HepG2 (cell line): Measurements from ENCODE around the gene LHFPL2. TPM values are rescaled to one million over a fixed set of nuclear protein-coding genes. Genes with fewer than 3 reads are reported as not detected.

Experiments used
- ATAC-seq: fragments of 200-7000 bp; cut with Tn5 transposase; 3 replicates; pipeline ENCODE4 v1.9.1; 2020; ENCODE audit warnings: mild to moderate bottlenecking, moderate library complexity
- BruUV-seq: library from RNA; stranded (reverse); fragments of 400-500 nt; replicated peaks from 2 replicates; lab custom pipeline; 2021; lab: Mats Ljungman, UMichigan
- CTCF ChIA-PET: fragments of 300-600 bp; formaldehyde crosslinking; extraction: SDS; loops from one replicate; lab custom pipeline; 2021; ENCODE audit warnings: low total read pairs, inconsistent platforms, low intra/inter-chr PET ratio; lab: Yijun Ruan, JAX
- POLR2A ChIA-PET: fragments of 350-600 bp; sonication (Branson Sonifier 250); formaldehyde crosslinking; loops from one replicate; lab custom pipeline; 2020; ENCODE audit warnings: antibody characterized with exemption, inconsistent platforms; lab: Yijun Ruan, JAX
- DNase-seq: peaks from one replicate; pipeline ENCODE4 v3.0.0-alpha.2; 2015; ENCODE audit warnings: low spot score
- FAIRE-seq: peaks from 3 replicates; lab custom pipeline; 2011; peaks lifted over from hg19 to GRCh38; lab: Jason Lieb, UNC
- H2AFZ ChIP-seq: one replicate; pipeline ENCODE4 v1.6.1; 2011; ENCODE audit warnings: low read length, inconsistent platforms
- H3K27ac ChIP-seq: fragments of 300-600 bp; 3 replicates; pipeline ENCODE4 v1.8.0; 2011; ENCODE audit warnings: mixed run types, mild to moderate bottlenecking, mixed read lengths, low read length, inconsistent platforms; ENCODE audit not compliant: insufficient read depth; ENCODE audit errors: extremely low read length
- H3K27me3 ChIP-seq, 2 experiments: fragments of 200-600 bp in 1 of 2; 2 replicates in 1 of 2; 3 replicates in 1 of 2; pipeline versions ENCODE4 v1.6.0 to v1.8.0; 2011; ENCODE audit warnings: low read length in 2 of 2, mild to moderate bottlenecking in 2 of 2, moderate library complexity in 2 of 2, inconsistent platforms in 1 of 2; ENCODE audit not compliant: insufficient read depth in 2 of 2, control insufficient read depth in 1 of 2
- H3K36me3 ChIP-seq, 2 experiments: fragments of 200-600 bp in 1 of 2; replicated peaks in 1 of 2; 2 replicates in 1 of 2; 3 replicates in 1 of 2; pipeline versions ENCODE4 v1.5.1 to v1.8.0; 2011; ENCODE audit warnings: low read length in 2 of 2, inconsistent platforms in 1 of 2; ENCODE audit not compliant: insufficient read depth in 2 of 2, control insufficient read depth in 1 of 2
- H3K4me1 ChIP-seq: 2 replicates; pipeline ENCODE4 v1.5.1; 2012; ENCODE audit warnings: low read length, inconsistent platforms; ENCODE audit not compliant: insufficient read depth
- H3K4me2 ChIP-seq: 2 replicates; pipeline ENCODE4 v1.6.0; 2011; ENCODE audit warnings: low read depth, low read length, inconsistent platforms
- H3K4me3 ChIP-seq, 3 experiments: fragments of 200-600 bp in 1 of 3; sonication (generic), shearing (Covaris generic) in 1 of 3; replicated peaks in 1 of 3; 2 replicates each; pipeline ENCODE4 v1.5.1; 2011 to 2016; ENCODE audit warnings: low read length in 3 of 3, inconsistent platforms in 2 of 3, low read depth in 2 of 3, mild to moderate bottlenecking in 2 of 3, control low read depth in 1 of 3, mixed read lengths in 1 of 3; ENCODE audit not compliant: insufficient read depth in 1 of 3
- H3K79me2 ChIP-seq: one replicate; pipeline ENCODE4 v1.6.1; 2011; ENCODE audit warnings: low read length, inconsistent platforms; ENCODE audit not compliant: insufficient read depth
- H3K9ac ChIP-seq: 2 replicates; pipeline ENCODE4 v1.6.0; 2011; ENCODE audit warnings: mild to moderate bottlenecking, low read depth, low read length, inconsistent platforms; ENCODE audit not compliant: insufficient read depth
- H3K9me3 ChIP-seq: 2 replicates; pipeline ENCODE4 v1.5.1; 2012; ENCODE audit warnings: mild to moderate bottlenecking, low read length
- H4K20me1 ChIP-seq: 2 replicates; pipeline ENCODE4 v1.6.0; 2011; ENCODE audit warnings: inconsistent platforms, mild to moderate bottlenecking, low read length, moderate library complexity; ENCODE audit not compliant: insufficient read depth
- BCL6 ChIP-seq: IDR thresholded peaks from 2 replicates; pipeline ENCODE4 v1.6.1; 2016; ENCODE audit warnings: missing genetic modification reagents, missing compliant biosample characterization
- ESRRA ChIP-seq: sonication (generic); formaldehyde crosslinking; IDR thresholded peaks from 2 replicates; pipeline ENCODE4 v1.5.1; 2020; ENCODE audit warnings: mild to moderate bottlenecking, low read depth, missing genetic modification reagents
- ETV6 ChIP-seq: sonication (generic); formaldehyde crosslinking; conservative IDR thresholded peaks from 2 replicates; pipeline ENCODE4 v1.4.0; 2020; ENCODE audit warnings: missing genetic modification reagents
- GFI1 ChIP-seq: sonication (generic); formaldehyde crosslinking; IDR thresholded peaks from 2 replicates; pipeline ENCODE4 v1.5.0; 2020; ENCODE audit warnings: missing genetic modification reagents, mild to moderate bottlenecking, borderline replicate concordance
- IRF2 ChIP-seq: IDR thresholded peaks from 2 replicates; pipeline ENCODE4 v1.6.1; 2018; ENCODE audit warnings: missing genetic modification reagents, missing compliant biosample characterization
- NR2F6 ChIP-seq, 2 experiments: IDR thresholded peaks; 2 replicates each; pipeline ENCODE4 v1.6.1; 2016; ENCODE audit warnings: antibody characterized with exemption in 1 of 2, mild to moderate bottlenecking in 1 of 2
- PPARG ChIP-seq: conservative IDR thresholded peaks from 2 replicates; pipeline ENCODE4 v1.6.1; 2016; ENCODE audit warnings: missing biosample characterization, missing genetic modification reagents
- RXRA ChIP-seq: sonication (generic); formaldehyde crosslinking; IDR thresholded peaks from 2 replicates; pipeline ENCODE4 v1.5.1; 2020; ENCODE audit warnings: missing genetic modification reagents
- SAP130 ChIP-seq: IDR thresholded peaks from 2 replicates; pipeline ENCODE4 v1.6.1; 2016; ENCODE audit warnings: low read depth
- SKI ChIP-seq: fragments of 450-650 bp; IDR thresholded peaks from one replicate; pipeline ENCODE4 v1.6.1; 2018; ENCODE audit warnings: mild to moderate bottlenecking; ENCODE audit not compliant: partially characterized antibody
- TARDBP ChIP-seq: sonication (generic); formaldehyde crosslinking; IDR thresholded peaks from 2 replicates; pipeline ENCODE4 v1.8.0; 2022; ENCODE audit warnings: mild to moderate bottlenecking, missing genetic modification reagents
- THAP9 ChIP-seq: sonication (generic); formaldehyde crosslinking; IDR thresholded peaks from 2 replicates; pipeline ENCODE4; 2020; ENCODE audit warnings: missing genetic modification reagents, mild to moderate bottlenecking, borderline replicate concordance
- U2AF2 ChIP-seq: fragments of 200-400 bp; formaldehyde crosslinking; IDR thresholded peaks from 2 replicates; pipeline ENCODE4 v1.6.1; 2017; ENCODE audit warnings: low read depth, mild to moderate bottlenecking, low read length
- ZMYM4 ChIP-seq: sonication (generic); formaldehyde crosslinking; IDR thresholded peaks from 2 replicates; pipeline ENCODE4 v1.8.1; 2023; ENCODE audit warnings: mild to moderate bottlenecking, missing genetic modification reagents
- ZNF354B ChIP-seq: sonication (generic); formaldehyde crosslinking; IDR thresholded peaks from 2 replicates; pipeline ENCODE4 v1.8.0; 2022; ENCODE audit warnings: mild to moderate bottlenecking, missing genetic modification reagents
- ZNF687 ChIP-seq: sonication (generic); formaldehyde crosslinking; IDR thresholded peaks from 2 replicates; pipeline ENCODE4 v1.5.1; 2020; ENCODE audit warnings: mild to moderate bottlenecking, missing genetic modification reagents, moderate library complexity
- ZNF879 ChIP-seq: sonication (generic); formaldehyde crosslinking; IDR thresholded peaks from 2 replicates; pipeline ENCODE4 v1.8.1; 2023; ENCODE audit warnings: missing genetic modification reagents
- WGBS: methylation state at CpG from one replicate; pipeline ENCODE4 v1.1.6; 2017; ENCODE audit warnings: low lambda C conversion rate; 5-methylcytosine and 5-hydroxymethylcytosine counted together
- in situ Hi-C: cut with HindIII; loops from 2 replicates; pipeline ENCODE4 v1.10.0; 2017; ENCODE audit warnings: low pct_unique_long_range_greater_than_20kb; ENCODE audit not compliant: extremely low pct_ligation_motif_present
- intact Hi-C: fragments of 100-400 bp; cut with micrococcal nuclease; formaldehyde crosslinking; loops from one replicate; pipeline ENCODE4 v1.10.0; 2022; ENCODE audit not compliant: unreplicated experiment
- polyA plus RNA-seq, 8 experiments: library from polyadenylated mRNA; depleted of rRNA in 3 of 8; stranded (reverse) in 7 of 8; unstranded in 1 of 8; fragments of >200 nt; fragmentation: Illumina TruSeq in 4 of 8; extraction: Trizol in 4 of 8; gene quantifications; 2 replicates each; pipeline versions ENCODE4 v1.2.1 to v1.2.3, GENCODE V29; 2011 to 2016; ENCODE audit warnings: low read depth in 4 of 8, missing spikeins in 1 of 8, mixed read lengths in 1 of 8; ENCODE audit not compliant: insufficient read depth in 1 of 8
- total RNA-seq, 5 experiments: library from RNA; depleted of rRNA; stranded (reverse); fragments of >200 nt; fragmentation: Illumina TruSeq; extraction: Trizol; gene quantifications; 2 replicates each; pipeline ENCODE4 v1.2.3, GENCODE V29; 2016; ENCODE audit warnings: low read depth in 1 of 5

LHFPL2 gene
- total and polyA plus RNA-seq, 2 of the 13 experiments (the other 11 are each of a cell fraction or from before 2014, with no cell fraction given): 6.0 to 20.0 TPM

GRCh38 chr5:78574131-78574673, 74.4 kb downstream of the LHFPL2 start:
- H3K4me1 ChIP-seq: peaks cover 87% of the 10 kb centered on the region
- peak; percentile 82 for ATAC-seq
- H3K27ac ChIP-seq: peak overlapping the region; percentile 70
- no peak for DNase-seq
- peak overlapping the region; percentile 59 for H3K4me2 ChIP-seq
- no peaks in the 10 kb centered on the region for H3K27me3 ChIP-seq
- no TSS peak for BruUV-seq
- WGBS: 41% methylated on average over 4 of the region's 4 CpGs
- no peak overlapping the region for H3K4me3 ChIP-seq
- POLR2A ChIA-PET: no interaction called here
- H2AFZ ChIP-seq: no peak overlapping the region
- no peaks in the 10 kb centered on the region; a peak in 1 of 5 replicates for H3K36me3 ChIP-seq
- H3K9me3 ChIP-seq: no peaks in the 10 kb centered on the region
- CTCF ChIA-PET: no interaction called here
- in situ Hi-C loops (no loop called here), intact Hi-C loops (no loop called here)
- H3K79me2 ChIP-seq: peaks cover 11% of the 10 kb centered on the region
- H4K20me1 ChIP-seq: no peaks in the 10 kb centered on the region
- 0 out of 2 replicates have a peak overlapping the region, but pooled peaks have one; percentile 28 for H3K9ac ChIP-seq
- no peak for FAIRE-seq
- TF ChIP-seq SKI (peak; percentile 59), ETV6 (no peak), PPARG (CRISPR knock-in tag) (peak; percentile 92), THAP9 (CRISPR knock-in tag) (no peak), ESRRA (CRISPR knock-in tag) (peak; percentile 49; the same call in 1 of the 2 replicates), IRF2 (CRISPR knock-in tag) (peak; percentile 7; the same call in 1 of the 2 replicates), GFI1 (CRISPR knock-in tag) (peak; percentile 14; the same call in 1 of the 2 replicates), ZNF354B (CRISPR knock-in tag) (no peak), NR2F6 (IDR thresholded peaks at IDR 0.05) (peak; percentile 69), NR2F6 (CRISPR knock-in tag; IDR thresholded peaks at IDR 0.05) (peak; percentile 74), TARDBP (CRISPR knock-in tag) (0 out of 2 replicates have a peak, but pooled peaks have one; percentile 41), ZNF879 (CRISPR knock-in tag) (no peak), RXRA (peak; percentile 84), ZNF687 (CRISPR knock-in tag) (peak; percentile 71), SAP130 (0 out of 2 replicates have a peak, but pooled peaks have one; percentile 9), BCL6 (CRISPR knock-in tag) (peak; percentile 59), U2AF2 (no peak), ZMYM4 (CRISPR knock-in tag) (peak; percentile 57; the same call in 1 of the 2 replicates)
